Erythroblast (primary cell): ENCODE data around the gene HS2ST1.

Experiments used
- GATA1 ChIP-seq: IDR thresholded peaks from 2 replicates; pipeline ENCODE4 v1.6.1; 2011; ENCODE audit warnings: low read depth, mild to moderate bottlenecking, control low read depth, low read length, moderate library complexity
- POLR2A ChIP-seq: IDR thresholded peaks from 2 replicates; pipeline ENCODE4 v1.6.1; 2011; ENCODE audit warnings: mild to moderate bottlenecking, low read length

DNA sequence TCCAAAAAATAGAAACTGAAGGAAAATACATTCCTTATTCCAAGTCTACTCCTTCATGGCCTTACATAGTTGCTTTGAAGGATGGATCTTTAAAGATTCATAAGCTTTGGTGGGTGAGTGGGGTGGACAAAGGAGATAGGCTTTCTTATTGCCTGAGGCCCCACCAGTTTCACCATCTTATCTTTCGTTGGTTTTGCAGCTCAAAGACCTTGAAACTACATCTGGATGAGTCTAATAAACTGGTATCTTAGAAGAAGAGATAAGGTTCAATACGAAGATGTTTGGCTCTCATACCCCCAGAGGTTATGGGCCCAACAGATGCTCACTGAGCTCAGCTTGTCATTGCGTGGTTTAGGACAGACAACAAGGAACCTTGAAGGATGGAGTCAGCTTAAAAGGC lies 201.5 kb downstream of the HS2ST1 start:
- TF ChIP-seq POLR2A: no peak
- TF ChIP-seq GATA1: no peak
